ENCODE results near the gene FILIP1L.

- TF ChIP-seq CTCF (conservative IDR thresholded peaks at IDR 0.05), result no peak
- TF ChIP-seq ZFX (IDR thresholded peaks at IDR 0.05), result no peak
These were observed 8.8 kb upstream of the FILIP1L start for GRCh38 chr3:100123112-100123511.
